ENCODE data around the gene GON4L. TPM values are rescaled to one million over a fixed set of nuclear protein-coding genes. Genes with fewer than 3 reads are reported as not detected.
"Not testable (repeated sequence)": the region's sequence is repeated elsewhere in the genome, so short reads cannot be mapped to it uniquely, and the experiment has no call there.

GON4L gene
- total RNA-seq, 1 donor from 2014 or later: 56.2 TPM

- H3K27ac Mint-ChIP-seq: no peak overlapping the region
- no peaks in the 10 kb centered on the region for H3K27me3 Mint-ChIP-seq (ENCODE audit: low read depth)
- H3K4me1 Mint-ChIP-seq (ENCODE audit: low read depth): peaks cover 18% of the 10 kb centered on the region
- no peak overlapping the region for H3K4me3 Mint-ChIP-seq (ENCODE audit: low read depth)
- no peaks in the 10 kb centered on the region for H3K9me3 Mint-ChIP-seq
- intact Hi-C loops (cut with micrococcal nuclease): no loop called here
- no peak for DNase-seq (ENCODE audit: low spot score)
- peaks cover 42% of the 10 kb centered on the region for H3K36me3 Mint-ChIP-seq (ENCODE audit: low read depth)
Observed at GRCh38 chr1:155834296-155834926, 22.6 kb downstream of the GON4L start.

GRCh38 chr1:155833665-155834295 lies 23.2 kb downstream of the GON4L start:
- no peak for DNase-seq (ENCODE audit: low spot score)
- Mint-ChIP-seq H3K27me3 (ENCODE audit: low read depth) (no peaks in the 10 kb centered on the region), H3K27ac (no peak overlapping the region), H3K4me3 (ENCODE audit: low read depth) (no peak overlapping the region), H3K36me3 (ENCODE audit: low read depth) (peaks cover 37% of the 10 kb centered on the region), H3K4me1 (ENCODE audit: low read depth) (peaks cover 18% of the 10 kb centered on the region), H3K9me3 (no peaks in the 10 kb centered on the region)
- intact Hi-C loops (cut with micrococcal nuclease): no loop called here

- Mint-ChIP-seq H3K27ac (no peak overlapping the region), H3K27me3 (ENCODE audit: low read depth) (no peaks in the 10 kb centered on the region), H3K9me3 (no peaks in the 10 kb centered on the region), H3K4me3 (ENCODE audit: low read depth) (no peak overlapping the region), H3K36me3 (ENCODE audit: low read depth) (peaks cover 38% of the 10 kb centered on the region), H3K4me1 (ENCODE audit: low read depth) (peaks cover 10% of the 10 kb centered on the region)
- intact Hi-C loops (cut with micrococcal nuclease): no loop called here
- no peak for DNase-seq (ENCODE audit: low spot score)
Observed at GRCh38 chr1:155831279-155831976, 25.6 kb downstream of the GON4L start.

GRCh38 chr1:155827450-155827849 lies 29.6 kb downstream of the GON4L start:
- no peaks in the 10 kb centered on the region for H3K9me3 Mint-ChIP-seq
- H3K27ac Mint-ChIP-seq: no peak overlapping the region
- H3K4me1 Mint-ChIP-seq (ENCODE audit: low read depth): no peaks in the 10 kb centered on the region
- intact Hi-C loops (cut with micrococcal nuclease): no loop called here
- H3K36me3 Mint-ChIP-seq (ENCODE audit: low read depth): peaks cover 42% of the 10 kb centered on the region
- no peak for DNase-seq (ENCODE audit: low spot score)
- no peak overlapping the region for H3K4me3 Mint-ChIP-seq (ENCODE audit: low read depth)
- no peaks in the 10 kb centered on the region for H3K27me3 Mint-ChIP-seq (ENCODE audit: low read depth)

GRCh38 chr1:155816351-155816750 lies 40.7 kb downstream of the GON4L start:
- DNase-seq (ENCODE audit: low spot score): no peak
- intact Hi-C loops (cut with micrococcal nuclease): no loop called here
- H3K27ac Mint-ChIP-seq: no peak overlapping the region
- no peak overlapping the region for H3K4me3 Mint-ChIP-seq (ENCODE audit: low read depth)
- no peaks in the 10 kb centered on the region for H3K27me3 Mint-ChIP-seq (ENCODE audit: low read depth)
- peaks cover 2% of the 10 kb centered on the region for H3K4me1 Mint-ChIP-seq (ENCODE audit: low read depth)
- H3K9me3 Mint-ChIP-seq: no peaks in the 10 kb centered on the region
- H3K36me3 Mint-ChIP-seq (ENCODE audit: low read depth): peaks cover 55% of the 10 kb centered on the region

GRCh38 chr1:155813672-155814071 lies 43.3 kb downstream of the GON4L start:
- Mint-ChIP-seq H3K4me3 (ENCODE audit: low read depth) (no peak overlapping the region), H3K9me3 (no peaks in the 10 kb centered on the region), H3K27me3 (ENCODE audit: low read depth) (no peaks in the 10 kb centered on the region), H3K4me1 (ENCODE audit: low read depth) (peaks cover 6% of the 10 kb centered on the region), H3K36me3 (ENCODE audit: low read depth) (peaks cover 45% of the 10 kb centered on the region), H3K27ac (no peak overlapping the region)
- no peak for DNase-seq (ENCODE audit: low spot score)
- intact Hi-C loops (cut with micrococcal nuclease): no loop called here

GRCh38 chr1:155812878-155813277 lies 44.1 kb downstream of the GON4L start:
- Mint-ChIP-seq H3K4me1 (ENCODE audit: low read depth) (peaks cover 6% of the 10 kb centered on the region), H3K4me3 (ENCODE audit: low read depth) (no peak overlapping the region), H3K9me3 (no peaks in the 10 kb centered on the region), H3K27me3 (ENCODE audit: low read depth) (no peaks in the 10 kb centered on the region), H3K27ac (no peak overlapping the region), H3K36me3 (ENCODE audit: low read depth) (peaks cover 47% of the 10 kb centered on the region)
- intact Hi-C loops (cut with micrococcal nuclease): no loop called here
- no peak for DNase-seq (ENCODE audit: low spot score)

GRCh38 chr1:155809088-155809487 lies 47.9 kb downstream of the GON4L start:
- peaks cover 44% of the 10 kb centered on the region for H3K36me3 Mint-ChIP-seq (ENCODE audit: low read depth)
- H3K4me3 Mint-ChIP-seq (ENCODE audit: low read depth): no peak overlapping the region
- DNase-seq (ENCODE audit: low spot score): no peak
- H3K4me1 Mint-ChIP-seq (ENCODE audit: low read depth): peaks cover 4% of the 10 kb centered on the region
- no peaks in the 10 kb centered on the region for H3K27me3 Mint-ChIP-seq (ENCODE audit: low read depth)
- peak overlapping the region; percentile 4 for H3K27ac Mint-ChIP-seq
- intact Hi-C loops (cut with micrococcal nuclease): no loop called here
- H3K9me3 Mint-ChIP-seq: no peaks in the 10 kb centered on the region

GRCh38 chr1:155801149-155801548 lies 55.9 kb downstream of the GON4L start:
- H3K4me1 Mint-ChIP-seq (ENCODE audit: low read depth): peaks cover 4% of the 10 kb centered on the region
- H3K27ac Mint-ChIP-seq: peak overlapping the region; percentile 42
- DNase-seq (ENCODE audit: low spot score): no peak
- no peaks in the 10 kb centered on the region for H3K27me3 Mint-ChIP-seq (ENCODE audit: low read depth)
- intact Hi-C loops (cut with micrococcal nuclease): no loop called here
- H3K9me3 Mint-ChIP-seq: no peaks in the 10 kb centered on the region
- no peak overlapping the region for H3K4me3 Mint-ChIP-seq (ENCODE audit: low read depth)
- peaks cover 52% of the 10 kb centered on the region for H3K36me3 Mint-ChIP-seq (ENCODE audit: low read depth)

GRCh38 chr1:155795618-155796017 lies 61.4 kb downstream of the GON4L start:
- H3K27me3 Mint-ChIP-seq (ENCODE audit: low read depth); H3K27ac Mint-ChIP-seq; DNase-seq (ENCODE audit: low spot score); H3K4me1 Mint-ChIP-seq (ENCODE audit: low read depth); intact Hi-C loops (cut with micrococcal nuclease); H3K4me3 Mint-ChIP-seq (ENCODE audit: low read depth); H3K9me3 Mint-ChIP-seq: not testable (repeated sequence)
- H3K36me3 Mint-ChIP-seq (ENCODE audit: low read depth): peaks cover 48% of the 10 kb centered on the region

- intact Hi-C loops (cut with micrococcal nuclease): no loop called here
- H3K27ac Mint-ChIP-seq: no peak overlapping the region
Observed at GRCh38 chr1:155794605-155795245, 62.3 kb downstream of the GON4L start.

GRCh38 chr1:155793213-155793612 lies 63.8 kb downstream of the GON4L start:
- no peak for DNase-seq (ENCODE audit: low spot score)
- Mint-ChIP-seq H3K4me3 (ENCODE audit: low read depth) (no peak overlapping the region), H3K4me1 (ENCODE audit: low read depth) (peaks cover 2% of the 10 kb centered on the region), H3K27me3 (ENCODE audit: low read depth) (no peaks in the 10 kb centered on the region), H3K36me3 (ENCODE audit: low read depth) (peaks cover 36% of the 10 kb centered on the region), H3K9me3 (no peaks in the 10 kb centered on the region), H3K27ac (peak overlapping the region; percentile 33)
- intact Hi-C loops (cut with micrococcal nuclease): no loop called here

More at GRCh38 chr1:155794605-155795245, 62.3 kb downstream of the GON4L start:
- no peak overlapping the region for H3K4me3 Mint-ChIP-seq (ENCODE audit: low read depth)
- peaks cover 43% of the 10 kb centered on the region for H3K36me3 Mint-ChIP-seq (ENCODE audit: low read depth)
- H3K4me1 Mint-ChIP-seq (ENCODE audit: low read depth): peaks cover 2% of the 10 kb centered on the region
- DNase-seq (ENCODE audit: low spot score): no peak
- no peaks in the 10 kb centered on the region for H3K27me3 Mint-ChIP-seq (ENCODE audit: low read depth)
- no peaks in the 10 kb centered on the region for H3K9me3 Mint-ChIP-seq

GRCh38 chr1:155777582-155777981 lies 79.4 kb downstream of the GON4L start:
- H3K27ac Mint-ChIP-seq: no peak overlapping the region
- H3K36me3 Mint-ChIP-seq (ENCODE audit: low read depth): peaks cover 63% of the 10 kb centered on the region
- H3K9me3 Mint-ChIP-seq: no peaks in the 10 kb centered on the region
- no peak overlapping the region for H3K4me3 Mint-ChIP-seq (ENCODE audit: low read depth)
- DNase-seq (ENCODE audit: low spot score): no peak
- H3K27me3 Mint-ChIP-seq (ENCODE audit: low read depth): no peaks in the 10 kb centered on the region
- intact Hi-C loops (cut with micrococcal nuclease): no loop called here
- H3K4me1 Mint-ChIP-seq (ENCODE audit: low read depth): peaks cover 13% of the 10 kb centered on the region
